Loucy (cell line): ENCODE data around the gene KRT33A.

Experiments used
- EZH2phosphoT487 ChIP-seq: fragments of 200-600 bp; IDR thresholded peaks from 2 replicates; pipeline ENCODE4 v1.6.1; 2018; ENCODE audit warnings: antibody characterized with exemption, mild to moderate bottlenecking, moderate library complexity, borderline replicate concordance
- TF ChIP-seq, protein P1 (sequence below): fragments of 200-600 bp; sonication (generic); conservative IDR thresholded peaks from 2 replicates; pipeline ENCODE4 v1.5.1; 2014; ENCODE audit warnings: mild to moderate bottlenecking, antibody characterized with exemption, low read length

GRCh38 chr17:41392278-41392677 is 41.6 kb upstream of the KRT33A start:
- TF ChIP-seq, protein P1, sequence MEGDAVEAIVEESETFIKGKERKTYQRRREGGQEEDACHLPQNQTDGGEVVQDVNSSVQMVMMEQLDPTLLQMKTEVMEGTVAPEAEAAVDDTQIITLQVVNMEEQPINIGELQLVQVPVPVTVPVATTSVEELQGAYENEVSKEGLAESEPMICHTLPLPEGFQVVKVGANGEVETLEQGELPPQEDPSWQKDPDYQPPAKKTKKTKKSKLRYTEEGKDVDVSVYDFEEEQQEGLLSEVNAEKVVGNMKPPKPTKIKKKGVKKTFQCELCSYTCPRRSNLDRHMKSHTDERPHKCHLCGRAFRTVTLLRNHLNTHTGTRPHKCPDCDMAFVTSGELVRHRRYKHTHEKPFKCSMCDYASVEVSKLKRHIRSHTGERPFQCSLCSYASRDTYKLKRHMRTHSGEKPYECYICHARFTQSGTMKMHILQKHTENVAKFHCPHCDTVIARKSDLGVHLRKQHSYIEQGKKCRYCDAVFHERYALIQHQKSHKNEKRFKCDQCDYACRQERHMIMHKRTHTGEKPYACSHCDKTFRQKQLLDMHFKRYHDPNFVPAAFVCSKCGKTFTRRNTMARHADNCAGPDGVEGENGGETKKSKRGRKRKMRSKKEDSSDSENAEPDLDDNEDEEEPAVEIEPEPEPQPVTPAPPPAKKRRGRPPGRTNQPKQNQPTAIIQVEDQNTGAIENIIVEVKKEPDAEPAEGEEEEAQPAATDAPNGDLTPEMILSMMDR: no peak
- no peak for TF ChIP-seq EZH2phosphoT487
